GM21390 (cell line): ENCODE data around the gene SEL1L.
"Not testable (repeated sequence)": the region's sequence is repeated elsewhere in the genome, so short reads cannot be mapped to it uniquely, and the experiment has no call there.

Experiments
- ATAC-seq: cut with Tn5 transposase; IDR thresholded peaks from one replicate; pipeline ENCODE4 v1.9.1; 2021; ENCODE audit not compliant: unreplicated experiment

Gene SEL1L

DNA sequence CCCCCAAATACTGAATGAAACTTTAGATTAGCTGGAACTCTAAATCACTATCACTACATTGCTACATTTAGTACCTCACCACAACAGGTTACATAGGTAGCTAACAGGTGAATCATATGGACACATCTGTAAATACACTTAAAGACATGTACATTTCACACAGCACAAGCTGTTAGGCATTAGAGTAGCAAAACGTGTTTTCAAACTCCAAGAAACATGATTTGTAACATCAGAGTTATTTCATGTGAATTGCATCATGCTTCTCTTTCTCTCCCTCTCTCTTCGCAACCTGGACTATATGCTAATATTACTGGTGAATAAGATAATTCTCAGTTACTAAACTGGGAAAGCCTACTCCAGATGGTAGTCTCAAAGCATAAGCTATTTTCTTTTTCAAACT, 4.3 kb downstream of the SEL1L start:
- ATAC-seq, result no peak

DNA sequence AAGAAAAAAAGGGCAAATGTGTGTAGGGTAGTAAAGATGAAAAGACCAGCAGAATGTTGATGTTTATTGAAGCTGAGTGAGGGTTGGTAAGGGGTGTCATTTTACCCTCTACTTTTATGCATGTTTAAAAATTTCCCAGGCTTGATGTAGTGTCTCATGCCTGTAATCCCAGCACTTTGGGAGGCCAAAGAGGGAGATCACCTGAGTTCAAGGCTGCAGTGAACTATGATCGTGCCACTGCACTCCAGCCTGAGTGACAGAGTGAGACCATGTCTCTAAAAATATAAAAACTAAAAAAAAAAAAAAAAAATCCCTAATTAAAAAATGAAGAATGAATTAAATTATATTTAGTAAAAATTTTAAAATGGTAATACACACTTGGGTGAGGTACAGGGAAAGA, 8.5 kb downstream of the SEL1L start:
- no peak for ATAC-seq

DNA sequence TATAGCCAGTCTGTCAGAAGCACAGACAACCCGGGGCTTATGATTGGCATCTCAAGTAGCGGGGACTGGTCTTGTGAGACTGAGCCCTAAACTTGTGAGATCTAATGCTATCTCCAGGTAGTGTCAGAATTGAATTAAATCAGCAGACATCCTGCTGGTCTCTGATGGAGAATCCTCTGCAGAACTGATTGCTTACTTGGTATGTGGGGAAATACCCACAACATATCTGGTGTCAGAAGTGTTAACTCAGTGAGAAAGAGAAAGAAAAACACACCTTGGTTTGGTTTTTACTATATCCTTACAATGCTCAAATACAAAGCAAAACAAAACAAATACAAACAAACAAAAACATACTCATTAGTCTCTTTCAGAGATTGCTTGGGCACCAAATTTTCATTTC, 10.0 kb downstream of the SEL1L start:
- peak; percentile 64 for ATAC-seq

GRCh38 chr14:81523016-81523415, 10.6 kb downstream of the SEL1L start:
- ATAC-seq, result no peak

GRCh38 chr14:81521356-81521755, 12.3 kb downstream of the SEL1L start:
- ATAC-seq, result no peak

- peak; percentile 71 for ATAC-seq
Measured at GRCh38 chr14:81519200-81520011, 14.2 kb downstream of the SEL1L start.

GRCh38 chr14:81517798-81518398, 15.8 kb downstream of the SEL1L start:
- no peak for ATAC-seq

- ATAC-seq, result no peak
Measured at GRCh38 chr14:81516986-81517797, 16.5 kb downstream of the SEL1L start.

DNA sequence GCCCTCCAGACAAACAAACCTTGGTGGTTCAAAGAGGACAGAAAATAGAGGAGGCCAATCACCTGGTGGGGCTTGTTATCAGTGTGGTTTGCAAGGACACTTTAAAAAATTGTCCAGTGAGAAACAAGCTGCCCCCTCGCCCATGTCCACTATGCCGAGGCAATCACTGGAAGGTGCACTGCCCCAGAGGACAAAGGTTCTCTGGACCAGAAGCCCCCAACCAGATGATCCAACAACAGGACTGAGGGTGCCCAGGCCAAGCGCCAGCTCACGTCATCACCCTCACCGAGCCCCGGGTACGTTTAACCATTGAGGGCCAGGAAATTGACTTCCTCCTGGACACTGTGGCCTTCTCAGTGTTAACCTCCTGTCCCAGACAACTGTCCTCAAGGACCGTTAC, 17.7 kb downstream of the SEL1L start:
- not testable (repeated sequence) for ATAC-seq

- not testable (repeated sequence) for ATAC-seq
Measured at GRCh38 chr14:81512826-81513225, 20.8 kb downstream of the SEL1L start.

GRCh38 chr14:81511111-81511904, 22.3 kb downstream of the SEL1L start:
- ATAC-seq, result no peak

DNA sequence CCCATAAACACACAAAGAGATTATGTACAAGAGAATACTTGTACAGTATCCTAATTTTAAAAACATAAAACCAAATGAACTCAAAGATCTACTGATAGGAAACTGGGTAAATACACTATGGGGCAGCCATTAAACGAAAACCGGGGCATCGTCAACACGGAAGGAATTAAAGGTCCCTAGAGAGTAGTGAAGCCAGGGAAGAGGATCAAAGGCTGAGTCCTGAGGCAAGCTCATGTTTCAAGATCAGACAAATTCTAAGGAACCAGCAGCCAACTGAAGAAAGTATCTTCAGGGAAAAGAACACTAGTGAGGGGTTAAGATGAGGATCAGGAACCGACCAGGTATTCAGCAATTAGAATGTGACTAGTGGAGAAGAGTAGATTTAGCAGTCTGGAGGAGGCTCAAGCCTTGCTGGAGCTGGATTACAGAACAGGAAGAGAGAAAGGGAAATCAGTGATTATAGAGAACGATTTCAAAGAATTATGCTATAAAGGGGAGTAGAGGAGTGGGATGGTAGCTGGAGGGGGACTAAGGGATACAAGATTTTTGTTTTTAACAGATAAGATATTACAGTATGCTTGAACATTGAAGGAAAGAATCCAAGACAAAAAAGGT, 23.7 kb downstream of the SEL1L start:
- ATAC-seq, result no peak

GRCh38 chr14:81509321-81509720, 24.3 kb downstream of the SEL1L start:
- no peak for ATAC-seq

DNA sequence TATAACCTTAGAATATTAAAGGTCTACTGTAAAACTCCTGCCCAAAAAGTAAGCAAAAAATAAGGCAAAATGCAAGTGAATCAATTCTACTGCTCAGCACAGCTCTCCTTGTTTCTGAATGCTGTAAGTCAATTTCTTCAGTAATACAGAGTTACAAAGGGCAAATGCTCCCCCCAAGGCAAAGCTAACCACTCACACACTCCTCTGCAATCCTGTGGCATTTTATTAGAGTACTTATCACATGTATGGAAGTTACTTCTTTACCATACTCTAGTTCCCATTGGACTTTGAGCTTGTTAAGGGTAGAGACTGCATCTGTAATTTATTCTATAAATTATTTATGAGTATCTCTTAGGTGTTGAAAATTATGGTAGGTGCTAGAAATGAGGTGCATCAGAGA, 27.2 kb downstream of the SEL1L start:
- no peak for ATAC-seq

DNA sequence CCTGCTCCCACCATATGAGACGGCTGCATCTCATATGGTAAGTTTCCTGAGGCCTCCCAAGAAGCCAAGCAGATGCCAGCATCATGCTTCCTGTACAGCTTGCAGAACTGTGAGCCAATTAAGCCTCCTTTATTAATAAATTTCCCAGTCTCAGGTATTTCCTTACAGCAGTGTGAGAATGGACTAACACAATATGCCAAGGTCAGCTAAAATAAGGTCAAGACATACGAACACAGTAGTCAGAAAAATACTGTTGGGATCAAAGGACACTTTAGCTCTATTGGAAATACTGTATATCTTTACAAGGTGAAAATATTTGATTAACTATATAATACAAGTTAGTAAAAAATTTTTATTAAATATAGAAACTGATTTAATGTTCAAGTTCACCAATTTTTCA, 28.8 kb downstream of the SEL1L start:
- ATAC-seq, result no peak

DNA sequence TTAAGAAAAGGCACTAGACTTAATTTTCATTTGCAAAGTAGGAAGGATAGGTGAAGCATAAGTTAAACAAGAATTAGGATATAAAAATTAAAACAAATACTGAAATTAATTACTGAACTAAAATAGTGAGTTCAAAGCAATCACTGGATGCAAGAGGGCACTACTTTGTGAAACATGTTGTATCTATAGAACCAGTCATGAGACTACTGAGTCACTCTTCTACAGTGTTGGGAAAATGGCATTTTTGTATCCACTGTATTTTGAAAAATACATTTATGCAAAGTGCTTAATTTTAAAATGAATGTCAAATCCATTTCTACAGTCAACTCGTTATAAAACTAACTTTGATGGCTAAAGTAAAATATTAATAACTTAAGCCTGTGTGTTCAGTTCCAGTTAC, 47.9 kb downstream of the SEL1L start:
- no peak for ATAC-seq

- ATAC-seq, result peak; percentile 87
Measured at GRCh38 chr14:81485372-81485771, 48.3 kb downstream of the SEL1L start.

- ATAC-seq, result no peak
Measured at GRCh38 chr14:81484120-81484519, 49.5 kb downstream of the SEL1L start.

- ATAC-seq, result no peak
Measured at GRCh38 chr14:81480741-81481140, 52.9 kb downstream of the SEL1L start.

DNA sequence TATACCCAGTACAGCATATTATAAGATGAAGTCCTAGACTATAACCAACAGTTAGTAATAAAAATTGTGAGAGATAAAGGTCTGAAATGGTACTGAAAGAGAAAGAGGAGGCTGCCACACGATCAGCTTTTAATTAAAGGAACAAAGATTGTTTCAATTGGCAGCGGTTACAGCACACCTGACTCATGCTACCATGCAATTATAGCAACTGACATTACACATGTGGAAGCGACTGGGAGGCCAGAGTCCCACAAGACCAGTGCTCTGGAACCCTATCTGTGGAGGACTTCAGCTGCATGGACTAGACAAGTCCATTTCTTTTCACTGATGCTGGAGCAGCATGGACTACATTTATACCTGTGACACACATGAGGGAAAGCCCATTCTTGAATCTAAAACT, 55.2 kb downstream of the SEL1L start:
- ATAC-seq, result no peak

DNA sequence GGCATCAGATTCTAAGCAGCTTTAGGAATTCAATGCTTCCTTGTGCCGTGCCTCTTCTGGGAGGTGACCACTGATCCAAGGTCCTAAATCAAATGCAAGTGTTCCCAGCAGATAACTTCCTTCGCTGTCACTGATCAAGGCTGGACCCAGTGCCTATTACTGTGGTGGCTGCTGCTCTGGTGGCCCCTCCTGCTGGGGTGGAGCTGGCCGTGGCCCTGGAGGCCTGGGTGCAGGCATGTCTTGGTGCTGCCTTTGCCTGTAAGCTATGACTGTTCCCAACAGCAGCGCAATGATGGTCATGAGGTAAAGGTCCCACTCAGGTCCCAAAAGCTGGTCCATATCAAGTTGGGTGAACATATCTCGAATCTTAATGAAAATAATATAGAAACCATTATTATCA, 56.8 kb downstream of the SEL1L start:
- no peak for ATAC-seq
